HK-2 (cell line): Measurements from ENCODE around the gene CCDC158.

Experiments
- DNase-seq: peaks from one replicate; pipeline ENCODE4 v3.0.0-alpha.2; 2018; ENCODE audit not compliant: unreplicated experiment

Gene CCDC158

DNA sequence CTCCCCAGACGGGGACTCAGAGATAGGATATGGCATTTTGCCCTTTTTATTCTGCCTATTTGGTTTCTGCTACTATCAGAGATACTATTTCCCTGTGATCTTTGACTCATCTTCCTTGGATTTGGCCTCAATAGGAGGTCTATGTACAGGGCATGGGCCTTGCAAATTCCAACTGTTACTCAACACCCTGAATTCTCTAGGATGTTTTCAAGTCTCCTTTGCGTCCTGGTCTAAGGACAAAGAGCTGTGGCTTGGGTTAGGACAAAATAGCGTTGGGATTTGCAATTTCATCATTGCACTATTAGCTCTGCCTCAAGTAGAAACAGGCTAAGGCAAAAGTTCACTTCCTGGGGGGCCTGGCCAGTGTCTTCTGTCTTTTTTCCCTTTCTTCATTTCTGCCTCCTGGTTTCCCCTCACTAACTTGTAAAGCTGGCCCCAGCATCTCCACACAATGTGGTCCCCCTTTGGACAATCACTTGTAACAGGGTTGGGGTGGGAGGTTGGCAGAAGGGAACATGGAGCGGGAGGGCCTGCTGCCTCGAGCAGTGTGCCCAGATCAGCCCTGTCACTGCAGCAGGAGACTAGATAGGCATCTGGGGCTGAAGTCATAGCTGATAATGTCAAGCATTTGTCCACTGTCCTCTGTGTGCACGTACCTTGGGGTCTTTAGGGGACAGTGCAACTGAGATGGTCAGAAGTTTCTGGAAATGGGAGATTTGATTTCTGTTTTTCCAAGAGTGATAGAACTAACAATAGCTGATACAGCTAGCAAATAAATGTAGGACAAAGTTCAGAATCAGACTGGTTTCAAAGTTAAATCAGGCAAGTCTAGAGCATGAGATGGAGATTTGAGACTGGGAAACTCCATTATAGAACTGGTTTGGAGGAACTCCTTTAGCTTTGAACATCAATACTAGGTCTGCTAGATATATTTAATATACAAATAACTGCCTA lies 140.2 kb downstream of the CCDC158 start:
- no peak for DNase-seq

GRCh38 chr4:76279462-76279861 lies 141.5 kb downstream of the CCDC158 start:
- no peak for DNase-seq

GRCh38 chr4:76278583-76278982 lies 142.4 kb downstream of the CCDC158 start:
- DNase-seq: no peak

DNA sequence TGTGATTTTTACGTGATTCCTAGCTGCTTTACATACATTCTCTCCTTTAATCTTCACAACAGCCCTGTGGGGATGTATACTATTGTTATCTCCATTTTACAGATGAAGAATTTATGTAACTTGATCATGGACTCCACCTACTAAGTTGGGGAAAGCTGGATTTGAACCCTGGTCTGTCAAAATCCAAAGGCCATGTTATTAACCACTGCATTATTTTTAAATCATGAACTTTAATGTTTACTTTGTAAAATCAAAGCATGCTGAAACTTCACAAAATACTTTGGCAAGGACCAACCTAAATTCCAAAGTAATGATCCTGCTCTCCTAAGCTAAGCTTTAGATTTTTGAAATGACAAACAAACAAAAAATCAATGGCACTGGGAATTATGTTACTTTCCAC lies 143.3 kb downstream of the CCDC158 start:
- DNase-seq: no peak

GRCh38 chr4:76276813-76277212 lies 144.1 kb downstream of the CCDC158 start:
- no peak for DNase-seq

DNA sequence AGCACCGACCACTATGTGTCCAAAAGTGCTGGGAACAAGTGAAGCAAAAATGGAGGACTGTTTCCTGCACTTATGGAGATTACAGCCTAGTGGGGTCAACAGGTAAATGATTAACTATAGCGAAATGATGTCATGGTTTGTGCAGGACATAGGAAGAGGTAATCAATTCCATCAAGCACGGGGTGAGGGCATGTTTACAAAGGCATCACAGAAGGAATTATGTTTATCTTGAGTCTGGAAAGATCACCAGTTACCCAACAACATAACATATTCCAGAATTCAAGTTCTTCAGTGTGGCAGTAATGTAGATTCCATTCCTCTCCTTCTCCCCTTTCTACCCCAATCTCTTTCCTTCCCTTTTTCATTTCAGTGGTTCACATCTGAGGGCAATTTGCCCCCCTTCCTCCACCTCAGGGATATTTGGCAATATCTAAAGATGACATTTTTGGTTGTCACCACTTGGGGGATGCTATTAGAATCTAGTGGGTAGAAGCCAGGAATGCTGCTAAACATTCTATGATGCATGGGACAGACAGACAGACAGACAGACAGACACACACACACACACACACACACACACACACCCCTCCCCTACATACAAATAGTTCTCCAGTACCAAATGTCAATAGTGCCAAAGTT lies 145.3 kb downstream of the CCDC158 start:
- no peak for DNase-seq

DNA sequence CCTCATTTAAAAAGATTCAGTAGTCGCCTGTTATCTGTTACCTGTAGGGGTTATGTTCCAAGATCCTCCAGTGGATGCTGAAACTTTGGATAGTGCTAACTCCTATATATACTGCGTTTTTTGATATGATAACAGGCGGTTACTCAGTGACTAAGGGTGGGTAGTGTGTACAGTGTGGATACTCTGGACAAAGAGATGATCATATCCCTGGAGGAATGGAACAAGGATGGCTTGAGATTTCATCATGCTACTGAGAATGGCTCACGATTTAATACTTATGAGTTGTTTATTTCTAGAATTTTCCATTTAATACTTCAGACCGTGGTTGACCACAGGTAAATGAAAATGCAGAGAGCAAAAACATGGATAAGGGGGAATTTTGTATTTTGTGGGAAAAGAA lies 147.9 kb downstream of the CCDC158 start:
- DNase-seq: no peak

DNA sequence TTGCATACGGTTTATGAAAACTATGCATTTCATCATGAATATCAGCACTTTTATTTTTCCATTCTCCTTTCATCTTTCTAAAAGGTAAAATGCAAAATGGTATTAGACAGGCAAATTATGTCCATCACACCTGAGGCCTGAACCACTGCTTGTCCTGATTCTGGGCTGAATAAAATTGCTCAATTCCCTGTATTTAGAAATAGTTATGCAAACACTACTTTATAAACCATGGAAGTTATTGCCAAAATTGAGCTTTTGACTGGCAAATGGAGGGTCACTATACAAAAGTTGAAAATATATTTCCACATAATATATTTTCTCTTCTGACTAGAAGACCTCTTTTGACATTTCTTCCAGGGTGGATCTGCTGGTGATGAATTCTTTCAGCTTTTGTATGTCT lies 148.4 kb downstream of the CCDC158 start:
- DNase-seq: no peak

- no peak for DNase-seq
These were observed 148.9 kb downstream of the CCDC158 start for GRCh38 chr4:76272073-76272472.

DNA sequence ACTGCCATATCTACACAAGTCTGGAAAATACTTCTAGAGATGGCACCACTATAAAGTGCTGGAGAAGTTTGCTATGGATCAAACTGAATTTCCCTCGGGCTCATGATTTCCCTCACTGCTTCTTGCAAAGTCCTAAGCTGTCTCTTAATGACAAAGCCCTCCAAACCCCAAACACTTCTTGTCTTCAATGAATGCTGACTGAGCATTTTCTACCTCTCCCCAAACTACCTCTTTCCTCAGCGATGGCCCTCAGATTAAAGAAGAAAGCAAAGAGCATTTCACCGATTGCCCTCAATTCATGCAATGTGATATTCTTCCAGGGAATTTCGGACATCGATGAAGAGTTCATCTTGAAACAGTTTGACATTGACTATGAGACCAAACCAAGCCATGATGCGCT lies 149.7 kb downstream of the CCDC158 start:
- no peak for DNase-seq

GRCh38 chr4:76270244-76271175 lies 150.4 kb downstream of the CCDC158 start:
- DNase-seq: no peak

- DNase-seq: no peak
These were observed 153.1 kb downstream of the CCDC158 start for GRCh38 chr4:76267811-76268210.

- DNase-seq: no peak
These were observed 154.3 kb downstream of the CCDC158 start for GRCh38 chr4:76266627-76267026.

- no peak for DNase-seq
These were observed 155.2 kb downstream of the CCDC158 start for GRCh38 chr4:76265631-76266218.
